Measurements from ENCODE around the gene NEO1.

Gene NEO1

DNA sequence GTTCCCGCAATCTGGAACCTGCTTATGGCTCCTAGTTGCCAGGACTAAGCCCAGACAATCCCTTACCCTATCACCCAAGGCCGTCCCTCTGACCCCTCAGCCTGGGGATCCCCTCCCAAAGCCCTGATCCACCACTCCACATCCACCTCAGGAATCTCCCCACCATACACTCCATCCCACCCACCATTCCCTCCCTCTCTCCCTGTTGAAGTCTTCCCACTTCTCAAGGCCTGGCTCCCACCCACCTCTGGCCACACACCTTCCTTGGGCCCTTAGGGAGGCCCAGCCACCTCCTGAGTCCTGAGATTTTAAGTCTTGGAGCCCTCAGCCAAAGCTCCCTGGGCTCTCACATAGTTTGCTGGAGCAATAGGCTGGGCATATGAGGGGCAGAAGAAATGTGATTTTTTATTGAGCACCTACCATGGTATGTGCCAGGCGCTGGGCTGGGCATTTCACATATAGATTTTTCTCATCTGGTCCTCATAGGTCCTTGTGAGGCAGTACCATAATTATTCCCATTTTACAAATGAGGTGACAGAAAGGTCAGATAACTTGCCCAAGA is 268.4 kb downstream of the NEO1 start:
- no CpG with 5 or more reads among the region's 3 CpGs for WGBS (ENCODE audit: extremely low coverage, insufficient coverage, insufficient read length)

DNA sequence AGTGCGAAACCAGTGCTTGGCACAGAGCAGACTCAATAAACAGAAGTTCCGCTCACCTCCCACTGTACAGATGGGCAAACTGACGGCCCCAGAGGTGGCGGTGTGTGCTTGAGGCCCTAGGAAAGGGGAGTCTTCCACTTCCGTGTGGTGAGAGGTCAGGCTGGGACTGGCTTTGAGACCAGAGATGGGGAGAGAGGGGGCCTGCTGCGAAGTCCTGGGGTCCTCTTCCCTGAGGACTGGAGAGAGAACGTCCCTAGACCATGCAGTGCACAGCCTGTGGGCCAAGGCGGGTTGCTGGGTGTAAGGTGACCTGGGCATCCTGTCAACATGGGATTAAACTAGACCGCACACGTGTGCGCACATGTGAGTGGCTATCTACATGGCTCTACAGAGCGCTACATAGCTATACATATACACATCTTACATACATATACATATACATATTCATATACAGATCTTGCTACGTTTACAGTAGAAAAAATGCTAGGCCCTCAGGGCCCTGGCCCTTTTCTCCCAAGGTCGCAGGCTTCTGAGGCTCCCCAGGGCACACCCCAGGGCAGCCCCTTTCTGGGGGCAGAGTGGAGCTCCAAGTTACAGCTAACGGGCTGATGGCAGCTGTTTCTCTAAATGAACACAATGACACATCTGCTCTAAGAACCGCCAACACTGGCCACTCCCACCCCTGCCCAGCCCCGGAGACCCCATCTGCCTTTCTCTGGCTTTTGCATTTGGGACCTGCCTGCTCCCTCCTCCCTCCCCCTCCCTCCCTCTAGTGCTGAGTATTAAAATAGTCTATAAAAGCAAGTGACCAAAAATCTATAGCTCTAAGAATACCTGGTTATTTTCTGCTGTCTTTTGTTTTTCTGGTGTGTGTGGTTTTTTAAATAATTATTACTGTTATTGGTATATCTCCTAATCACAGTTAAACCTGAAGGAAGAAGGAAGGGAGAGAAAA is 269.5 kb downstream of the NEO1 start:
- Histone ChIP-seq H2BK120ac (ENCODE audit: insufficient read depth, low read length, poor library complexity) (no peak overlapping the region), H3K23ac (ENCODE audit: low read length) (no peak overlapping the region), H3K27me3 (ENCODE audit: insufficient read depth, low read length) (no peaks in the 10 kb centered on the region), H3K4me2 (ENCODE audit: low read length) (no peak overlapping the region), H2AK5ac (ENCODE audit: low read length) (no peak overlapping the region), H2BK5ac (ENCODE audit: low read depth, low read length, poor library complexity) (no peak overlapping the region), H3K79me2 (ENCODE audit: control insufficient read depth, insufficient read depth, low read length, poor library complexity) (no peaks in the 10 kb centered on the region), H4K8ac (ENCODE audit: low read depth, low read length) (no peak overlapping the region), H3K9ac (ENCODE audit: low read length) (no peak overlapping the region), H3K14ac (ENCODE audit: low read length) (no peak overlapping the region), H3K27ac (ENCODE audit: low read depth, low read length) (no peak overlapping the region), H3K36me3 (ENCODE audit: control insufficient read depth in 1 of 2, insufficient read depth in 2 of 2, low read length in 2 of 2) (peaks cover 10 to 11% of the 10 kb centered on the region in 2 experiments), H2BK12ac (ENCODE audit: low read length) (no peak overlapping the region), H3K18ac (ENCODE audit: low read length) (no peak overlapping the region), H3K9me3 (ENCODE audit: insufficient read depth, low read depth, low read length) (no peaks in the 10 kb centered on the region), H4K91ac (ENCODE audit: low read depth, low read length) (no peak overlapping the region), H2AFZ (ENCODE audit: insufficient read depth, low read length, poor library complexity) (no peak overlapping the region), H3K4ac (ENCODE audit: low read depth, low read length) (no peak overlapping the region), H4K12ac (ENCODE audit: low read depth, low read length) (no peak overlapping the region), H3K4me1 (ENCODE audit: control insufficient read depth in 1 of 2, insufficient read depth in 2 of 2, low read length in 2 of 2) (no peaks in the 10 kb centered on the region), H3K4me3 (ENCODE audit: low read depth, low read length) (no peak overlapping the region), H3K79me1 (ENCODE audit: low read length) (no peaks in the 10 kb centered on the region)
- DNase-seq = no peak
- WGBS (ENCODE audit: extremely low coverage, insufficient coverage, insufficient read length) = no CpG with 5 or more reads among the region's 17 CpGs

More for the DNA sequence above, 268.4 kb downstream of the NEO1 start:
- Histone ChIP-seq H3K18ac (ENCODE audit: low read length) (no peak overlapping the region), H3K4ac (ENCODE audit: low read depth, low read length) (no peak overlapping the region), H3K9me3 (ENCODE audit: insufficient read depth, low read depth, low read length) (no peaks in the 10 kb centered on the region), H2AFZ (ENCODE audit: insufficient read depth, low read length, poor library complexity) (no peak overlapping the region), H4K91ac (ENCODE audit: low read depth, low read length) (no peak overlapping the region), H3K4me3 (ENCODE audit: low read depth, low read length) (peak overlapping the region; percentile 20), H3K9ac (ENCODE audit: low read length) (no peak overlapping the region), H3K27ac (ENCODE audit: low read depth, low read length) (no peak overlapping the region), H3K36me3 (ENCODE audit: control insufficient read depth in 1 of 2, insufficient read depth in 2 of 2, low read length in 2 of 2) (peaks cover 10 to 11% of the 10 kb centered on the region in 2 experiments), H3K23ac (ENCODE audit: low read length) (no peak overlapping the region), H3K79me1 (ENCODE audit: low read length) (no peaks in the 10 kb centered on the region), H3K14ac (ENCODE audit: low read length) (no peak overlapping the region), H3K4me1 (ENCODE audit: control insufficient read depth in 1 of 2, insufficient read depth in 2 of 2, low read length in 2 of 2) (no peaks in the 10 kb centered on the region), H2BK12ac (ENCODE audit: low read length) (no peak overlapping the region), H2BK120ac (ENCODE audit: insufficient read depth, low read length, poor library complexity) (no peak overlapping the region), H3K4me2 (ENCODE audit: low read length) (no peak overlapping the region), H4K8ac (ENCODE audit: low read depth, low read length) (no peak overlapping the region), H2BK5ac (ENCODE audit: low read depth, low read length, poor library complexity) (no peak overlapping the region), H2AK5ac (ENCODE audit: low read length) (no peak overlapping the region), H3K79me2 (ENCODE audit: control insufficient read depth, insufficient read depth, low read length, poor library complexity) (no peaks in the 10 kb centered on the region), H3K27me3 (ENCODE audit: insufficient read depth, low read length) (no peaks in the 10 kb centered on the region), H4K12ac (ENCODE audit: low read depth, low read length) (no peak overlapping the region)
- DNase-seq = no peak

DNA sequence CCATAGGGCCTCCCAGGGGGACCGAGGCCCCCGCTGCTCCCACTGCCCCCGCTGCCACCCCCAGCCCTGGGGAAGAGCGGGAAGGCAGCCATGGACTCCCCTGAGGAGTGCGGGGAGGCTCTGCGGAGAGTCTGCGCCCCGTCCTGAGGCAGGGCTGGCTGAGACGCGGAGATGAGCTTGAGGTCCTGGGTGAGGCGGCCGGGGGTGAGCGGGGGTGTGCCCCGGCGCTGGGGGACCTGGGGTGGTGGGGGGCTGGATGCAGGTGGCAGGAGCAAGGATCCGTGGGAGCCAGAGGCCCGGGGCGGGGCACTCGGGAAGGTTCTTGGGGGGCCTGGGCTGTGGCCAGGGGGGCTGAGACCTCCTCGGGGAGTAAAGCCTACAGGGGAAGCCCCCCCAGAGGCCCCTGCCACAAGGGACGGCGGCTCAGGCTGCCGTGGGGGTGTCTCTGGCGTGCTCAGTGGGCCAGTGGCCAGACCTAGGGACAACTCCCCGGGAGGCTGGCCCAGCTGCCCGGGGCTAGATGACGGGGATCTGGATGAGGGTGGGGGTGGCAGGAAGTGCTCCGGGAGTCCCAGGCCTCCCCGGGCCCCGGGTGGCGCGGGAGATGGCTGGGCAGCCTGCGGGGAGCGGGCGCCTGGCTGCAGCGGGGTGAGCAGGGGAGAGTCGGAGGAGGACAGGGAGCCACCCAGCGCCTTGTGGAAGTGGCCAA is 270.6 kb downstream of the NEO1 start:
- no peak overlapping the region for H2AK5ac ChIP-seq (ENCODE audit: low read length)
- WGBS (ENCODE audit: extremely low coverage, insufficient coverage, insufficient read length) = no CpG with 5 or more reads among the region's 38 CpGs
- H3K9me3 ChIP-seq (ENCODE audit: insufficient read depth, low read depth, low read length) = no peaks in the 10 kb centered on the region

DNA sequence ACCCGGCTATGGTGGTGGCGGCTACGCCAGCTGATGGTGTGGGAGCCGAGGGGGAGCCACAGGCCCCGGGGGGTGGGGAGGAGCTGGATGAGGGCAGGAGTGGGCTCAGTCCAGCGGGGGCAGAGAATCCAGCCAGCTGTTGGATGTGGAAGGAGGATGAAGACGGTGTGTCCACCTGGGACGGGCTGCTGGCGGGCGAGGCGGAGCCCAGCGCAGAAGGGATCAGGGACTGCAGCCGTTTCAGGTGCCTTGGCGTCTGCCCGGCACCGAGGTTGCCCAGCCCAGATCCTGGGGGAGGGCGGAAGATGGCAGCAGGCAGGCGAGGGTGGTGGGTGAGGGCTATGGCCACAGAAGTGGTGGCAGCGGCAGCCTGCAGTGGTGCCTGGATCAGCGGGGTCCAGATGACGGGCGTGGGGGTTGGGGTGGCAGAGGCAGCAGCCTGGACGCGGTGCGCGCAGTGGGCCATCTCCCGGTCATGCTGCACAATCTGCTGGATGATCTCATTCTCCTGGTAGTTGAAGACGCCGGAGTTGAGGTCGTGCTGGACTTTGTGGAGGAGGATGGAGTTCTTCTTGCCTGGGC is 271.2 kb downstream of the NEO1 start:
- Histone ChIP-seq H2BK120ac (ENCODE audit: insufficient read depth, low read length, poor library complexity) (no peak overlapping the region), H2AK5ac (ENCODE audit: low read length) (no peak overlapping the region), H3K4me3 (ENCODE audit: low read depth, low read length) (no peak overlapping the region), H3K79me2 (ENCODE audit: control insufficient read depth, insufficient read depth, low read length, poor library complexity) (no peaks in the 10 kb centered on the region), H3K23ac (ENCODE audit: low read length) (no peak overlapping the region), H3K4me1 (ENCODE audit: control insufficient read depth in 1 of 2, insufficient read depth in 2 of 2, low read length in 2 of 2) (no peaks in the 10 kb centered on the region), H4K8ac (ENCODE audit: low read depth, low read length) (no peak overlapping the region), H4K12ac (ENCODE audit: low read depth, low read length) (no peak overlapping the region), H3K4ac (ENCODE audit: low read depth, low read length) (no peak overlapping the region), H3K18ac (ENCODE audit: low read length) (no peak overlapping the region), H2AFZ (ENCODE audit: insufficient read depth, low read length, poor library complexity) (no peak overlapping the region), H3K79me1 (ENCODE audit: low read length) (no peaks in the 10 kb centered on the region), H3K4me2 (ENCODE audit: low read length) (no peak overlapping the region), H3K27me3 (ENCODE audit: insufficient read depth, low read length) (no peaks in the 10 kb centered on the region), H2BK12ac (ENCODE audit: low read length) (no peak overlapping the region), H3K9ac (ENCODE audit: low read length) (no peak overlapping the region), H3K14ac (ENCODE audit: low read length) (no peak overlapping the region), H3K36me3 (ENCODE audit: control insufficient read depth in 1 of 2, insufficient read depth in 2 of 2, low read length in 2 of 2) (peaks cover 11% of the 10 kb centered on the region in 2 experiments), H2BK5ac (ENCODE audit: low read depth, low read length, poor library complexity) (no peak overlapping the region), H4K91ac (ENCODE audit: low read depth, low read length) (no peak overlapping the region), H3K9me3 (ENCODE audit: insufficient read depth, low read depth, low read length) (no peaks in the 10 kb centered on the region), H3K27ac (ENCODE audit: low read depth, low read length) (no peak overlapping the region)
- WGBS (ENCODE audit: extremely low coverage, insufficient coverage, insufficient read length) = no CpG with 5 or more reads among the region's 30 CpGs
- DNase-seq = no peak

More for the DNA sequence above, 270.6 kb downstream of the NEO1 start:
- H3K23ac ChIP-seq (ENCODE audit: low read length) = no peak overlapping the region
- no peak overlapping the region for H4K8ac ChIP-seq (ENCODE audit: low read depth, low read length)
- no peak overlapping the region for H3K9ac ChIP-seq (ENCODE audit: low read length)
- no peak for DNase-seq
- H3K4me2 ChIP-seq (ENCODE audit: low read length) = no peak overlapping the region
- no peak overlapping the region for H3K27ac ChIP-seq (ENCODE audit: low read depth, low read length)
- H3K4me1 ChIP-seq (ENCODE audit: control insufficient read depth in 1 of 2, insufficient read depth in 2 of 2, low read length in 2 of 2) = no peaks in the 10 kb centered on the region
- H4K12ac ChIP-seq (ENCODE audit: low read depth, low read length) = no peak overlapping the region
- no peak overlapping the region for H3K4me3 ChIP-seq (ENCODE audit: low read depth, low read length)
- no peak overlapping the region for H3K14ac ChIP-seq (ENCODE audit: low read length)
- no peak overlapping the region for H4K91ac ChIP-seq (ENCODE audit: low read depth, low read length)
- H2BK12ac ChIP-seq (ENCODE audit: low read length) = no peak overlapping the region
- H2BK120ac ChIP-seq (ENCODE audit: insufficient read depth, low read length, poor library complexity) = no peak overlapping the region
- H2AFZ ChIP-seq (ENCODE audit: insufficient read depth, low read length, poor library complexity) = no peak overlapping the region
- H3K79me2 ChIP-seq (ENCODE audit: control insufficient read depth, insufficient read depth, low read length, poor library complexity) = no peaks in the 10 kb centered on the region
- no peaks in the 10 kb centered on the region for H3K27me3 ChIP-seq (ENCODE audit: insufficient read depth, low read length)
- H3K4ac ChIP-seq (ENCODE audit: low read depth, low read length) = no peak overlapping the region
- no peak overlapping the region for H2BK5ac ChIP-seq (ENCODE audit: low read depth, low read length, poor library complexity)
- no peak overlapping the region for H3K18ac ChIP-seq (ENCODE audit: low read length)
- H3K79me1 ChIP-seq (ENCODE audit: low read length) = no peaks in the 10 kb centered on the region
- H3K36me3 ChIP-seq (ENCODE audit: control insufficient read depth in 1 of 2, insufficient read depth in 2 of 2, low read length in 2 of 2) = peaks cover 10 to 11% of the 10 kb centered on the region in 2 experiments
